Memory B cell (primary cell): ENCODE results near the gene PRDM5.

ENCODE experiments used
- ATAC-seq: fragments of 150-1000 bp; cut with Tn5 transposase; 2 replicates; pipeline ENCODE4 v1.10.0; 2021; ENCODE audit warnings: low read depth, mild to moderate bottlenecking, moderate library complexity
- DNase-seq, 2 donors: peaks; one replicate each; pipeline ENCODE4 v3.0.0; 2022; ENCODE audit warnings: low spot score in 2 of 2
- H3K27ac Mint-ChIP-seq: one replicate; pipeline ENCODE4 v1.8.0; 2022; ENCODE audit warnings: mild to moderate bottlenecking, moderate library complexity, mixed read lengths
- H3K27me3 Mint-ChIP-seq: one replicate; pipeline ENCODE4 v1.8.0; 2022; ENCODE audit warnings: mixed read lengths
- H3K36me3 Mint-ChIP-seq: one replicate; pipeline ENCODE4 v1.8.0; 2022; ENCODE audit warnings: mild to moderate bottlenecking, mixed read lengths
- H3K4me1 Mint-ChIP-seq: one replicate; pipeline ENCODE4 v1.8.0; 2022; ENCODE audit warnings: mixed read lengths
- H3K4me3 Mint-ChIP-seq: one replicate; pipeline ENCODE4 v1.8.0; 2022; ENCODE audit warnings: mild to moderate bottlenecking, moderate library complexity, mixed read lengths
- H3K9me3 Mint-ChIP-seq: one replicate; pipeline ENCODE4 v1.8.0; 2022; ENCODE audit warnings: mixed read lengths

Gene PRDM5

GRCh38 chr4:120857312-120857711 lies 65.2 kb downstream of the PRDM5 start:
- Mint-ChIP-seq H3K27me3 (no peaks in the 10 kb centered on the region), H3K36me3 (no peaks in the 10 kb centered on the region), H3K9me3 (no peaks in the 10 kb centered on the region), H3K4me3 (no peak overlapping the region), H3K27ac (no peak overlapping the region), H3K4me1 (no peaks in the 10 kb centered on the region)
- ATAC-seq: no peak
- DNase-seq: no peak

DNA sequence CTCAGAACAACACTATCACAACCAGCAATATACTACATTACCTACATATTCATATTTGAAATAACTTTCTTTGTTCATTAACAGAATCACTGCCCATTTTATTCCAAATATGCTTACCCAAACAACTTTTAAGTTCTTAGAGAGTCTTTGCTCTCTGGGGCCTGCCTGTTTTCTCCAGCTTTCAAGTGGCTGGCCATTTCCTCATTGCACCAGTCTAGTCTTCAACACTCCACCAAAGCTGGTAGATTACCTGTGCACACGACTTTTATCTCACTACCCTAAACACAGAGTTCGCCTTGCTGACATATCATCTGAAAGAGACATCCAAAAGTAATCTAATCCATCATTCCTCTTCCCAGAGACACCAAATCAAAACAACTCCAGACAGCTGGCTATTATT lies 66.2 kb downstream of the PRDM5 start:
- ATAC-seq: no peak
- Mint-ChIP-seq H3K36me3 (no peaks in the 10 kb centered on the region), H3K4me3 (no peak overlapping the region), H3K27me3 (no peaks in the 10 kb centered on the region), H3K9me3 (no peaks in the 10 kb centered on the region), H3K27ac (no peak overlapping the region), H3K4me1 (no peaks in the 10 kb centered on the region)
- DNase-seq: no peak

GRCh38 chr4:120855307-120856001 lies 67.1 kb downstream of the PRDM5 start:
- no peak overlapping the region for H3K27ac Mint-ChIP-seq
- no peaks in the 10 kb centered on the region for H3K9me3 Mint-ChIP-seq
- no peaks in the 10 kb centered on the region for H3K36me3 Mint-ChIP-seq
- H3K27me3 Mint-ChIP-seq: no peaks in the 10 kb centered on the region
- no peaks in the 10 kb centered on the region for H3K4me1 Mint-ChIP-seq
- DNase-seq (no peak), ATAC-seq (no peak)
- no peak overlapping the region for H3K4me3 Mint-ChIP-seq

DNA sequence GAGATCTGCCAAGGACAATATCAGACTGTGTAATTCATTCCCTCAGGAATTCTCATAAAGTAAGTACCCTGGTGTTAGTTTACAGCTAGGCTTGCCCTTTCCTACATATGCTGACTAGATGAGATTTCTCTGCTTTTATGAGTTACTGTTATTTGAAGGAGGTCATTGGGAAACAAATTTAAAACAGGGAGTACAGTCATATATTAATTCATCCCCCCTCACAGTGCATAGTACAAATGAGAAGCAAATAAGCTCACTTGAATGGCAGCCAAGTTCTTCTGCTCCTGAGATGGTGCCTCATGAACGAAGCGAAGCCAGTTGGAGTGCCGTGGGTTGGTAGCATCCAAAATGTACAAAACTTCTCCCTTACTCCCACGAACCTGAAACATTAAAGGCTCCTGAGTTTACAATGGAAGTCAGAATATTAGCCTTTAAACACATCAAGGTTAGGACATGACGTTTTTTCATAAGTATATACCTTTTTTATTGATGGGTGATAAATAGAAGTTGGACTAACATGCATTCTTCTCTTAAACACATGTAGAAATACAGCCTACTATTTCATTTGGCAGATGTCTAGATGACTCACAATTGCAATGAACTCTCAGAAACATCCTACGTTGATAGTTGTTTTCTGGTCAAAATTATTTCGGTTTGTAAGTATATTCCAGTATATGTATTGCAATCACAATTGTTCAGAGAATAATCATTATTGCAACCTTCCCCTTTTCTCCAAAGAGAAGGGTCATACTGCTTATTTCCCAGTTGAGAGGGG lies 69.2 kb downstream of the PRDM5 start:
- no peak overlapping the region for H3K4me3 Mint-ChIP-seq
- H3K27me3 Mint-ChIP-seq: no peaks in the 10 kb centered on the region
- no peak overlapping the region for H3K27ac Mint-ChIP-seq
- no peak for ATAC-seq
- DNase-seq: no peak
- no peaks in the 10 kb centered on the region for H3K4me1 Mint-ChIP-seq
- no peaks in the 10 kb centered on the region for H3K36me3 Mint-ChIP-seq
- H3K9me3 Mint-ChIP-seq: no peaks in the 10 kb centered on the region

- Mint-ChIP-seq H3K9me3 (peaks cover 1% of the 10 kb centered on the region), H3K4me1 (no peaks in the 10 kb centered on the region), H3K4me3 (no peak overlapping the region), H3K36me3 (no peaks in the 10 kb centered on the region), H3K27ac (no peak overlapping the region), H3K27me3 (no peaks in the 10 kb centered on the region)
- ATAC-seq (no peak), DNase-seq (no peak)
Observed at GRCh38 chr4:120850018-120850599, 72.4 kb downstream of the PRDM5 start.

- H3K27me3 Mint-ChIP-seq: no peaks in the 10 kb centered on the region
- peaks cover 1% of the 10 kb centered on the region for H3K9me3 Mint-ChIP-seq
- no peaks in the 10 kb centered on the region for H3K4me1 Mint-ChIP-seq
- no peak overlapping the region for H3K4me3 Mint-ChIP-seq
- DNase-seq: no peak
- H3K27ac Mint-ChIP-seq: no peak overlapping the region
- ATAC-seq: no peak
- no peaks in the 10 kb centered on the region for H3K36me3 Mint-ChIP-seq
Observed at GRCh38 chr4:120847019-120847582, 75.4 kb downstream of the PRDM5 start.

- Mint-ChIP-seq H3K27me3 (no peaks in the 10 kb centered on the region), H3K4me3 (no peak overlapping the region), H3K9me3 (peaks cover 1% of the 10 kb centered on the region), H3K4me1 (no peaks in the 10 kb centered on the region), H3K36me3 (no peaks in the 10 kb centered on the region), H3K27ac (no peak overlapping the region)
- DNase-seq (no peak), ATAC-seq (no peak)
Observed at GRCh38 chr4:120844528-120844921, 78.0 kb downstream of the PRDM5 start.

DNA sequence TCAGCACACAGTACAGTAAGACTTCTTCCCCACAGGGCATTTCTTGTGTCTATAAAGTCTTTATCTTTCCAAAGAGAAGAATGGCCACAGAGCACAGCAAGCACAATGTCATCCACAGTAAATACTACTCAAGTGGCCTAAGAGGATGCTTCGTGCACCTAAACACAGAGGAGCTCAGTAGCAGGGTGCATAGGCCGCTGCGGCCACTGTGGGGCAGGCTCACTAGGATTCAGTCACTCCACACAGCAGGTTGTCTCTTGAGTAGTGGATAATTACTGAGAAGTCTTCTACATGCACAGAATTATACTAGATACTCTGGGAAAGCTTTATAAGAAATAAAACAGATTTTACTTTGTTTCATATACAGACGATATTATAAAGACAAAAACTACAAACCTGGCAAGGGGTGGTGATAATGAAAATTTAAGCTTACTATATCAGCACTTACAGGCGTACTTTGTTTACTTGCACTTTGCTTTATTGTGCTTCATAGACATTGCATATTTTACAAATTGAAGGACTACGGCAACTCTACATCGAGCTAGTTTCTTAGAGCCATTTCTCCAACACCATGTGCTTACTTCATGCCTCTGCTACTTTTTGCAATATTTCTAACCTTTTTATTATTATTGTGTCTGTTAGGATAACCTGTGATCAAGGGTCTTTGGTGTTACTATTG lies 78.5 kb downstream of the PRDM5 start:
- peaks cover 1% of the 10 kb centered on the region for H3K9me3 Mint-ChIP-seq
- H3K4me3 Mint-ChIP-seq: no peak overlapping the region
- ATAC-seq: no peak
- DNase-seq: no peak
- H3K4me1 Mint-ChIP-seq: no peaks in the 10 kb centered on the region
- H3K36me3 Mint-ChIP-seq: no peaks in the 10 kb centered on the region
- no peaks in the 10 kb centered on the region for H3K27me3 Mint-ChIP-seq
- H3K27ac Mint-ChIP-seq: no peak overlapping the region

GRCh38 chr4:120842031-120842430 lies 80.5 kb downstream of the PRDM5 start:
- no peak overlapping the region for H3K4me3 Mint-ChIP-seq
- DNase-seq (no peak), ATAC-seq (no peak)
- no peaks in the 10 kb centered on the region for H3K9me3 Mint-ChIP-seq
- H3K27ac Mint-ChIP-seq: no peak overlapping the region
- H3K36me3 Mint-ChIP-seq: no peaks in the 10 kb centered on the region
- no peaks in the 10 kb centered on the region for H3K4me1 Mint-ChIP-seq
- H3K27me3 Mint-ChIP-seq: no peaks in the 10 kb centered on the region

- H3K9me3 Mint-ChIP-seq: no peaks in the 10 kb centered on the region
- no peak overlapping the region for H3K4me3 Mint-ChIP-seq
- H3K4me1 Mint-ChIP-seq: no peaks in the 10 kb centered on the region
- H3K36me3 Mint-ChIP-seq: no peaks in the 10 kb centered on the region
- ATAC-seq (no peak), DNase-seq (no peak)
- no peak overlapping the region for H3K27ac Mint-ChIP-seq
- H3K27me3 Mint-ChIP-seq: no peaks in the 10 kb centered on the region
Observed at GRCh38 chr4:120841580-120841979, 80.9 kb downstream of the PRDM5 start.

GRCh38 chr4:120839974-120840751 lies 82.4 kb downstream of the PRDM5 start:
- Mint-ChIP-seq H3K36me3 (no peaks in the 10 kb centered on the region), H3K4me1 (no peaks in the 10 kb centered on the region), H3K27ac (no peak overlapping the region), H3K27me3 (no peaks in the 10 kb centered on the region), H3K9me3 (peaks cover 4% of the 10 kb centered on the region), H3K4me3 (no peak overlapping the region)
- ATAC-seq (no peak), DNase-seq (no peak)

DNA sequence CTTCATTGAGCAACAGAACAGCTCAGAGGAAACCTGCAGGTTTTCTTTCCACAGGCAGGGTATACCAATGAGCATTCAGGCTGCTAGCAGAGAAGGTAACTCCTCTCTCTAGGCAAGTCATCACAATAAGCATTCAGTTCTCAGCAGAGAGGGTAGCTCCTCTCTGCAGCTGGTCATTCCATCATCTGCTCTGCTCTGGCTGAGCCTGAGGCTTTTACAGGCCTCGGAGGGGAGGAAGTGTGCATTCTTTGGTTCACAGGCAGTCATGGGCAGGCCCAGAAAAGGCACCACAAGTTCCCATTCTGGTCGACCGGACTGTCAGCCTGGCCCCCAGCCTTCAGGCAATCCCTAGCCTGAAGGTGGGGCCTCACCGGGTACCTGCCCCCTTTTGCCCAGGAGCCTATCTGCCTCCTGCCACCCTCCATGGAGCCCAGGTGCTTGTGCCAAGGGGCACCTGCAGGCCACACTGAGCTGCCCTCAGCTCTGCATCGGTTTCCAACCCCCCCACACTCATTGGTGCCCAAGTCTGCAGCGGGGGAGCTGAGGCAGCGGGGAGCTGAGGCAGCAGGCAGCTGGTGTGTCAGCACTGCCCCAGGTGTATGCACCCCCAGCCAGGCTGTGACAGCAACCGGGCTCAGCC lies 83.1 kb downstream of the PRDM5 start:
- H3K9me3 Mint-ChIP-seq: peaks cover 4% of the 10 kb centered on the region
- ATAC-seq (no peak), DNase-seq (no peak)
- no peaks in the 10 kb centered on the region for H3K36me3 Mint-ChIP-seq
- no peaks in the 10 kb centered on the region for H3K4me1 Mint-ChIP-seq
- no peak overlapping the region for H3K27ac Mint-ChIP-seq
- no peak overlapping the region for H3K4me3 Mint-ChIP-seq
- no peaks in the 10 kb centered on the region for H3K27me3 Mint-ChIP-seq

GRCh38 chr4:120838784-120839183 lies 83.7 kb downstream of the PRDM5 start:
- no peak for ATAC-seq

More at GRCh38 chr4:120838784-120839183, 83.7 kb downstream of the PRDM5 start:
- Mint-ChIP-seq H3K4me1 (no peaks in the 10 kb centered on the region), H3K36me3 (no peaks in the 10 kb centered on the region), H3K27ac (no peak overlapping the region), H3K27me3 (no peaks in the 10 kb centered on the region), H3K9me3 (peaks cover 4% of the 10 kb centered on the region), H3K4me3 (no peak overlapping the region)
- DNase-seq: no peak
